ENCODE results near the gene PAX3. TPM values are rescaled to one million over a fixed set of nuclear protein-coding genes. Genes with fewer than 3 reads are reported as not detected.

PAX3 gene
- total and polyA plus RNA-seq, 2 of the 13 experiments (the other 11 are each of a cell fraction or from before 2014, with no cell fraction given) = 0.07 TPM; not detected in 1

DNA sequence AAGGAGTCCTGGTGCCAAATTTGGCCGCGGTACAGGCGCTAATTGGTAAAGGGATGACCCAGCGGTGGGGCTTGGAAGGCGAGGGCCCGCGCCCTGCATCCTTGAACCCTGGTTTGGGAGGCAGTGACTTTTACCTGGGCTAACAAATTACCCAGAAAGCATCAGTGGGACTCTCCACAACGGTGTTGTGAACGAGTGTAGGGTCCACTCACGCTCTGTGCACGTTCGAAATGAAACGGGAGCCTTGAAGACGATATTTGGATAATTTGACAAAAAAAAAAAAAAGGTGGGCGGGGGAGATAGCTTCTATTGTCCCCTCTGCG is 3.0 kb upstream of the PAX3 start (continued):
- TF ChIP-seq, protein P1, sequence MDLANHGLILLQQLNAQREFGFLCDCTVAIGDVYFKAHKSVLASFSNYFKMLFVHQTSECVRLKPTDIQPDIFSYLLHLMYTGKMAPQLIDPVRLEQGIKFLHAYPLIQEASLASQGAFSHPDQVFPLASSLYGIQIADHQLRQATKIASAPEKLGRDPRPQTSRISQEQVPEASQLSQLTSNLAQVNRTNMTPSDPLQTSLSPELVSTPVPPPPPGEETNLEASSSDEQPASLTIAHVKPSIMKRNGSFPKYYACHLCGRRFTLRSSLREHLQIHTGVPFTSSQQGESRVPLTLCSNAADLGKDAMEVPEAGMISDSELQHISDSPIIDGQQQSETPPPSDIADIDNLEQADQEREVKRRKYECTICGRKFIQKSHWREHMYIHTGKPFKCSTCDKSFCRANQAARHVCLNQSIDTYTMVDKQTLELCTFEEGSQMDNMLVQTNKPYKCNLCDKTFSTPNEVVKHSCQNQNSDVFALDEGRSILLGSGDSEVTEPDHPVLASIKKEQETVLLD (CRISPR knock-in tag; IDR thresholded peaks at IDR 0.05; ENCODE audit: low read depth) = no peak
- TF ChIP-seq, protein P2, sequence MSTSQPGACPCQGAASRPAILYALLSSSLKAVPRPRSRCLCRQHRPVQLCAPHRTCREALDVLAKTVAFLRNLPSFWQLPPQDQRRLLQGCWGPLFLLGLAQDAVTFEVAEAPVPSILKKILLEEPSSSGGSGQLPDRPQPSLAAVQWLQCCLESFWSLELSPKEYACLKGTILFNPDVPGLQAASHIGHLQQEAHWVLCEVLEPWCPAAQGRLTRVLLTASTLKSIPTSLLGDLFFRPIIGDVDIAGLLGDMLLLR (CRISPR knock-in tag; IDR thresholded peaks at IDR 0.05) = no peak

DNA sequence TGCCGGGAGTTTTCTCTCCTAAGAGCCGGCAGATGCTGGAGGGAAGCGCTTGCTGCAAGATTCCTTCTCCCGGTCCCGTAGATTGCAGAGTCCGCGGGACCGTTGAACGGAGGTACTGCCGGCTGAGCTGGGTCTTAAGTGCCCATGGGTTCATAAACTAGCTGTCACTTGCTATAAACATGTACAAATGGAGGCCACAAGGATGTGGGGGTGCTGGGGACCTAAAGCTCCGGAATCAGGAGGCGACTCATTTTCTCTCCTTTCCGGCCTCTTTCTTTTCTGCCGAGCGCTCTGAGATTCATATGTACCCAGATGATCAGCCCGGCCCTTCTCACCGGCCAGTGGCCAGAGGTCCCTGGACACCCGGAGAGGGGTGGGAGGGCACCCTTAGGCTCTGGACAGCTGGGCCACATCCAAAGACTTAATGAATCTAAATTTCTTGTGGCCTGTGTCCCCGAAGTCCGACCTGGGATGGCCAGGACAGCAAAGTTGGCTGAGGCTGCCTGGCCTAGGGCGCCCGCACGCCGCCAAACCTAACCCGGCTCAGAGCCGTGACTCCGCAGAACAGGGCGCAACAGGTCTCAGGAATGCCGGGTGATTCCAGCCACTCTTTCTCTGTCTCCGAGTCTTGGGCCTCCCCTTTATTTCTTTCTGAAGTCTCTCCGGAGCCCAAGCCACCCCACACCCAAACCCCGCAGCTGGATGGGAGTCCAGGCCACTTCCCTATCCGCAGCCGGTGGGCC is 2.4 kb upstream of the PAX3 start:
- Histone ChIP-seq H3K79me2 (ENCODE audit: insufficient read depth, low read length) (no peaks in the 10 kb centered on the region), H4K20me1 (ENCODE audit: insufficient read depth, low read length) (no peaks in the 10 kb centered on the region), H3K9ac (ENCODE audit: insufficient read depth, low read depth, low read length) (no peak overlapping the region), H3K4me1 (ENCODE audit: insufficient read depth, low read length) (peaks cover 12% of the 10 kb centered on the region), H3K4me2 (ENCODE audit: low read depth, low read length) (no peak overlapping the region), H3K36me3 (replicated peaks in 1 of 2; ENCODE audit: control insufficient read depth in 1 of 2, insufficient read depth in 2 of 2, low read length in 2 of 2) (no peaks in the 10 kb centered on the region), H3K27ac (ENCODE audit: extremely low read length, insufficient read depth, low read length) (no peak overlapping the region), H3K9me3 (ENCODE audit: low read length) (no peaks in the 10 kb centered on the region), H3K27me3 (ENCODE audit: control insufficient read depth in 1 of 2, insufficient read depth in 2 of 2, low read length in 2 of 2) (peaks cover 32 to 100% of the 10 kb centered on the region in 2 experiments), H3K4me3 (replicated peaks in 1 of 3; ENCODE audit: insufficient read depth in 1 of 3, low read depth in 2 of 3, low read length in 3 of 3) (no peak overlapping the region), H2AFZ (ENCODE audit: low read length) (no peak overlapping the region)
- no peak for FAIRE-seq
- WGBS (ENCODE audit: low lambda C conversion rate) = 36% methylated on average over 32 of the region's 34 CpGs
- BruUV-seq (replicated peaks) = no TSS peak
- ATAC-seq = no peak
- intact Hi-C loops (cut with micrococcal nuclease; ENCODE audit: unreplicated experiment) = no loop called here
- no peak for DNase-seq (ENCODE audit: low spot score)
- TF ChIP-seq ZNF850 (CRISPR knock-in tag; conservative IDR thresholded peaks at IDR 0.05) (no peak), ZNF614 (CRISPR knock-in tag; IDR thresholded peaks at IDR 0.05; ENCODE audit: borderline replicate concordance) (no peak), SRF (IDR thresholded peaks at IDR 0.05; ENCODE audit: low read depth, low read length) (no peak), KLF11 (CRISPR knock-in tag; IDR thresholded peaks at IDR 0.05) (no peak), ZNF546 (CRISPR knock-in tag; conservative IDR thresholded peaks at IDR 0.05) (no peak), U2AF2 (IDR thresholded peaks at IDR 0.05; ENCODE audit: low read depth, low read length) (no peak), ATRX (CRISPR knock-in tag; IDR thresholded peaks at IDR 0.05; ENCODE audit: borderline replicate concordance) (no peak), ZNF225 (CRISPR knock-in tag; IDR thresholded peaks at IDR 0.05) (no peak), SSRP1 (CRISPR knock-in tag; IDR thresholded peaks at IDR 0.05) (no peak), TP53 (CRISPR knock-in tag; conservative IDR thresholded peaks at IDR 0.05) (no peak), ZNF816 (CRISPR knock-in tag; IDR thresholded peaks at IDR 0.05; ENCODE audit: borderline replicate concordance) (no peak)
- TF ChIP-seq, protein P3, sequence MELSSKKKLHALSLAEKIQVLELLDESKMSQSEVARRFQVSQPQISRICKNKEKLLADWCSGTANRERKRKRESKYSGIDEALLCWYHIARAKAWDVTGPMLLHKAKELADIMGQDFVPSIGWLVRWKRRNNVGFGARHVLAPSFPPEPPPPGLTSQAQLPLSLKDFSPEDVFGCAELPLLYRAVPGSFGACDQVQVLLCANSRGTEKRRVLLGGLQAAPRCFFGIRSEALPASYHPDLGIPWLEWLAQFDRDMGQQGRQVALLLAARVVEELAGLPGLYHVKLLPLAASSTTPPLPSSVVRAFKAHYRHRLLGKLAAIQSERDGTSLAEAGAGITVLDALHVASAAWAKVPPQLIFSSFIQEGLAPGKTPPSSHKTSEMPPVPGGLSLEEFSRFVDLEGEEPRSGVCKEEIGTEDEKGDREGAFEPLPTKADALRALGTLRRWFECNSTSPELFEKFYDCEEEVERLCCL (CRISPR knock-in tag; IDR thresholded peaks at IDR 0.05; ENCODE audit: borderline replicate concordance) = no peak
- POLR2A ChIA-PET = no interaction called here
- CTCF ChIA-PET (ENCODE audit: low intra/inter-chr PET ratio, low total read pairs) = no interaction called here
- in situ Hi-C loops (cut with HindIII; ENCODE audit: extremely low pct_ligation_motif_present, low pct_unique_long_range_greater_than_20kb) = no loop called here
